Stimulated activated CD4-positive, alpha-beta T cell treated with anti-CD3 and anti-CD28 coated beads, Interleukin-4, amount 100 ng/mL, for 1 hour (primary cell): Measurements from ENCODE around the gene MAB21L2.

Source experiments
- DNase-seq: peaks from one replicate; pipeline ENCODE4 v3.0.0-alpha.2; 2020

The MAB21L2 gene

GRCh38 chr4:150625033-150625432 lies 43.1 kb downstream of the MAB21L2 start:
- DNase-seq, result no peak

GRCh38 chr4:150628073-150628472 lies 46.1 kb downstream of the MAB21L2 start:
- DNase-seq, result no peak

- DNase-seq, result no peak
Measured at GRCh38 chr4:150632639-150633038, 50.7 kb downstream of the MAB21L2 start.
